NK-92 (cell line): Measurements from ENCODE around the gene KCNH6.

ENCODE experiments used
- DNase-seq: peaks from one replicate; lab custom pipeline; 2025; ENCODE audit not compliant: unreplicated experiment; lab: John Stamatoyannopoulos, UW

Gene KCNH6

GRCh38 chr17:63506627-63507026 is 16.5 kb upstream of the KCNH6 start:
- no peak for DNase-seq

DNA sequence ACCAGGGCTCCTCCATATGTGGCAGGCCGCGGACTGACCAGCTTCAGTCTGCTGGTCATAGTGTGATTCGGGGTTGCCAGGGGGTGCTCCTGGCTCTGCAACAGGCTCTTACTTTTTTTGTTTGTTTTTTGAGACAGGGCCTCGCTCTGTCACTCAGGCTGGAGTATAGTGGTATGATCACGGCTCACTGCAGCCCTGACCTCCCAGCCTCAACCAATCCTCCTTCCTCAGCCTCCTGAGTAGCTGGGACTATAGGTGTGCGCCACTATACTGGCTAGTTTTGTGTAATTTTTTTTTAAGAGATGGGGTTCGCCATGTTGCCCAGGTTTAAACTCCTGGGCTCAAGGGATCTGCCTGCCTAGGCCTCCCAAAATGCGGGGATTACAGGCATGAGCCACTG is 11.8 kb upstream of the KCNH6 start:
- no peak for DNase-seq

- no peak for DNase-seq
Measured at GRCh38 chr17:63512388-63512787, 10.8 kb upstream of the KCNH6 start.

DNA sequence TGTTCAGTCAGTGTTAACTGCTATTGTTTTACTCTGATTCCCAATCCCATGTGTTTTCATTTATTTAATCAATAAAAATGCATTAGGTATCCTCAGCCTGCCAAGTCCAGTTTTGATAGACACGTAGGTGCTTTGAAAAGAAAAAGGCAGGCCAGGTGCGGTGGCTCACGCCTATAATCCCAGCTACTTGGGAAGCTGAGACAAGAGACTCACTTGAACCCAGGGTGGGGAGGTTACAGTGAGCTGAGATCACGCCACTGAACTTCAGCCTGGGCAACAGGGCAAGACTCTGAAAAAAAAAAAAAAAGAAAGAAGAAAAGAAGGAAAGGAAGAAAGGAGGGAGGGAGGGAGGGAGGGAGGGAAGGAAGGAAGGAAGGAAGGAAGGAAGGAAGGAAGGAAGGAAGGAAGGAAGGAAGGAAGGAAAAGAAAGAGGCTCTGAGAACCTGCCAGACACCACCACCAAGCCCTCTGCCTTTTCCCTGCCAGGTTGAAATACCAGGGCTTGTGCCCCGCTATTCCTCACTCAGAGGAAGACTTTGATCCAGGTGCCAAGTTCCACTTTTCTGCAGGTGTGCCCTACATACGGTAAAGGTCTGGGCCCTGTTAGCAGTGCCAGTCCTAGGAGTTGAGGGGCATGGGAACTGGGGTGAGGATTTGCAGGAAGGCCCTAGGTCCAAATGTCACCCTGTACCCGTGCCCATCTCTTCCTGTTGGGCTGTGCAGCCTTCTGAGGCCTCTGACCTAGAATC is 10.1 kb upstream of the KCNH6 start:
- DNase-seq: no peak

- DNase-seq: no peak
Measured at GRCh38 chr17:63514477-63514876, 8.7 kb upstream of the KCNH6 start.

DNA sequence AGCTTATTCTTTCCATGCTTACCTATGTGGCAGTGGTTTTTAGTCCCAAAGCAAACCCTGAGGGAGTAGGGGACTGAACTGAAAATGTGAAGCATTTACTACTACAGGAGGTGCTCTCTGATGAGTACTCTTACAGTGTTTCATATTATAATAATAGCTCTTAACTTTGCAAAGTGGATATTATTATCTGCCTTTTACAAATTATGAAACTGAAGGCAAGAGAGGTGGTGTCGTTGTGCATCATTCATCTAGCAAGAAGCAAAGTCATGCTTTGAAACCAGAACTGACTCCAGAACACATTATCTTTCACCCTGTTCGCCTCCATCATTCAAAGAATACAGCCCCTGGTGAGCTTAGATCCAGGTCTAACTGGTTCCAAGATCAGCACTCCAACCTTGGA is 8.2 kb upstream of the KCNH6 start:
- DNase-seq: no peak

DNA sequence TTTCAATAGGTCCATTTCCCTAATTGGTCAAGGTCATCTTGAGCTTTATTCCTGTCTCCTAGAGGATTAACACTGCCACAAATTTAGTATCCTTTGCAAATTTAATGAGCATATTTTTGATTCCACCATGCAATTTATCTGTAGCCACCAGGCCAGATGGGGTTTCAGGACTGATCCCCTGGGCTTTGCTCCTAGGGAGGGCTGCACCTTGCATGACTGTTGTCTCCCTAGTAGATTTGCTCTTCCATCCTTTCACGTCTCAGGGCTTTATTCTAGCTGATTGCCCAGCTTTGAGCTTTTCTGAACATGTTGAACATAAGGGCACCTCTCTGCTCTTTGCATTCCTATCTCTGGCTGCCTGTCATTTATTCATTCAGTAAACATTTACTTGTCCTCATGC is 7.7 kb upstream of the KCNH6 start:
- DNase-seq: no peak

DNA sequence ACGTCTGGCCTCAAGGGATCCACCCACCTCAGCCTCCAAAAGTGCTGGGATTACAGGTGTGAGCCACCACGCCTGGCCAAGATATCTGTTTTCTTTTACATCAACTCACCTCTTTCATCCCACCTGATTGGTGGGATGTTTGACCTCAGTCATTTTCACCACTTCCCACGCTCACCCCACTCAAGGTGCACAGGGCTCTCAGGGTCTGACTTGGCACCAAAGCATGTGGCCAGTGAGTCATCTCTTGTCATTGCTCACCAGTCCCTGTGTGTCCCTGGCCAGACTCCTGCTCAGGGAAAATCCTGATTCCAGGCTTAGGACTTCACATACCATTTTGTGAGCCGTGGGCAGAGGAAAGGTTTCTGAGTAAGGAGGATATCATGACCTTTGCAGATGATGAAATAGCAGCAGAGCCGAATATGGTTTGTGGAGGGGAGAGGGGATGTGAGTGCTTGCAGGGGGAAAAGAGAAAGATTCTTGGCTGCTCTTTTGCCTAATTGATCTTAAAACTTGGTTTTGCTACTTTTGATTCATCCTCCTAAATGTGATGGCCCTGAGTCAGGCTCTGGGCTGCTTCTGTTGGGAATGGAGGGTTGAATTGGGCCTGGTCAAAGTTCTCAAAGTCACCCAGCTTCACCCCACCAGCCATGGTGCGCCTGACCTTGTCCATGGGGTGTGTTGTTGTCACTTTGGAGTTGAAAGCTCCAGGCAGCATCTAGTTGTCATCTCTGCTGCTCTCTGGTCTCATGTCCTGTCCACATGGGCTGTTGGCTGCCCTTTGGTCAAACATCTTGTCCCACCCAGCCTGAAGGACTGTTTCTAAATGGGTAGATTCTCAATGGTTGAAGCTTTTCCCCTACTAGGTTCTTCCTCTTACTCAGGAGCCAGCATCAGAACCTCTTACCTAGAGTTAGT is 6.0 kb upstream of the KCNH6 start:
- no peak for DNase-seq

DNA sequence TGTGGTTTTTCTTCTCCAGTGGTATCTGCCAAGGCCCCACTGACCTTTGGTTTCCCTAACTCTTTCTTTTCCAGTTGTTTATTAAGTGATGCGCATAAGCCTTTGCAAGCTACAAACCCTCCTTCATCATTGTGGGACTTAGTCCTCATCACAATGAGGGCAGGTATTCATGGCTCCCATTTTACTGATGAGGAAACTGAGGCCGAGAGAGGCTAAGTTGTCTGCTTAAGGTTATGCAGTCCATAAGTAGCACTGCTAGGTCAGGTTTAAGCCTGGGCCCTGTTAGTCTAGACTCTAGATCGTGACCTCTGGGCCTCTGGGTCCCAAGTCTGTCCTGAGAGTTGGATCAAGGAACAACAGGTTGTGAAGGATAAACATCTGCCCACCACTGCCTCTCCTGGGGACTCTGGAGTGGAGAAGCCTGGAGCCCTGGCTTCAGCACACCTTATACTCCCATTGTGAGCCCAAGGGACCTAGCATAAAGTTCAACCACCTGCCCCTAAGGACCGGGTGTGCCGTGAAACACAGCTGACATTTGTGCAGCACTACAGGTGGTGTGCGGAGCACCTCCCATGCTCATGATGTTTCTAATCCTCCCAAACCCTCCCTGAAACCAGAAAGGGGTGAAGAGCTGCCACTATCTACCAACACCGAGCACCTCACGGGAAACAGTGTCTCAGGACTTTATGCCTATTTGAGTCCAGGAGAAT is 5.2 kb upstream of the KCNH6 start:
- no peak for DNase-seq

- DNase-seq: no peak
Measured at GRCh38 chr17:63519116-63519881, 3.9 kb upstream of the KCNH6 start.

- DNase-seq: no peak
Measured at GRCh38 chr17:63519972-63520882, 2.9 kb upstream of the KCNH6 start.

GRCh38 chr17:63524051-63524450 is 893 bp downstream of the KCNH6 start:
- no peak for DNase-seq

DNA sequence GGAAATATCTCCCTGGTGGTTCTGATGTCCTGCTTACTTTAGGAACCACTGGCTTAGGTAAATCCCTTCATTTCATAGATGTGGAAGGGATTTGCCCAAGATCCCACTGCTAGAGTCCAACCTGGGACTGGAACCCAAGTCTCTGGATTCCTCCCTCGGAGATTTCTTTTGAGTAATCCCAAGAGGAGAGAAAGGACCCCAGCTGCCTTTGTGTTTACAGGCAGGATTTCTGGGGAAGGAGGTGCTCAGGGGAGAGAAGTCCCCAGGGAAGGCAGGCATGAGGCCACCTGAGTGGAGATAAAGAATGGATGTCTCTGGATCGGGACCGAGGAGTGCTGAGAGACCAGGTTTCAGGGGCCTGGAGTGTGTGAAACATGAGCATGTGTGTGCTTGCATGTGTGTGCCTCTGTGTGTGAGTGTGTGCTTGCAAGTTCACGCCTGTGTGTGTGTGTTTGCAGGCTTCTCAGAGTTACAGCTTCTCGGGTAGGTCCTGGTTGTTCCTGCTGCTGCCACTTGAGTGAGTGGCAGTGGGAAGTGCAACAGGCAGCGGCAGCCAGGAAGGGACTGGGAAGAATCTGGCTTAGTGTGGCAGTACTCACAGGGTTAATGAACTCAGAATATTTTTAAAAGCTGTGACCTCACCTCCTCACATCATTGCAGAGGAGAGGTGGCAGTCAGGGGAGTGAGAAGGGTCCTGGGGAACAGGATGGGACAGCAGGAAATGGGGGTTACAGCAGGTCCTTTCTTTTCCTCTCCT is 2.2 kb downstream of the KCNH6 start:
- DNase-seq: no peak

DNA sequence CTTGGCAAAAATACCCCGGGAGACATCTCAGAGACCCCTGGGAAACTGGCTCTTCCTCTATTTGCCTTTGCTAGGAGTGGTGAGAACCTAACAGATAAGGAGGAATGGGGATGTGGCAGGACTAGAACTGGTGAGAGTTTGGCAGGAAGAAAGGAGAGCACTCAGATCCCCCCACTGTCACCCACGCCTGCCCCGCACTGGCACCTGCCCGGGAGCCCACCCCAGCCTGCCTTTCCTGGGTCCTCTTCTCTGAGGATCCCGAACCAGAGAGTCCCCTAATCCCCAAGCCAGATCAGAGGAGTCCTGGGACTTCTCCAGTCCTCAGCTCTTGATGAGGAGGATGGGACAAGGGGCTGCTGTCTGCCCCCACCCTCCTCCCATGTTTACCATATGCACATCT is 3.7 kb downstream of the KCNH6 start:
- no peak for DNase-seq

DNA sequence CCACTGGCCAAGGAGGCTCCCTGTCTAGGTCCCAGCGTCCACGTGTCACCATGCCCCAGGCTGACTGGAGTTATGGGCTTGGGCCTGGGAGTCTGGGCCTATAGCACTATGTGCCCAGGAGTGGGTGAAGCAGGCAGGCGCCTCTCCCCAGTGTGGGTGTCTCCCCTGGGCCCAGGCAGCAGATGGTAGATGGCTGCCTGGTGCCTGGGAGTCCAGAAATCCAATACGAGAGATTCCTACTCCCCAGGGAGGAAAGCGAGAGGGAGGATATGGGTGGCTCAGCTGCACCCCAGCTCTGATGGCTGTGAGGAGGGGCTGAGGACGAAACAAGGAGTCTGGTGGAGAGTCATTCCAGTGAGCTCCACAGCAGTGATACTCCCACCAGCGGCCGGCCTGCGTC is 5.0 kb downstream of the KCNH6 start:
- no peak for DNase-seq

DNA sequence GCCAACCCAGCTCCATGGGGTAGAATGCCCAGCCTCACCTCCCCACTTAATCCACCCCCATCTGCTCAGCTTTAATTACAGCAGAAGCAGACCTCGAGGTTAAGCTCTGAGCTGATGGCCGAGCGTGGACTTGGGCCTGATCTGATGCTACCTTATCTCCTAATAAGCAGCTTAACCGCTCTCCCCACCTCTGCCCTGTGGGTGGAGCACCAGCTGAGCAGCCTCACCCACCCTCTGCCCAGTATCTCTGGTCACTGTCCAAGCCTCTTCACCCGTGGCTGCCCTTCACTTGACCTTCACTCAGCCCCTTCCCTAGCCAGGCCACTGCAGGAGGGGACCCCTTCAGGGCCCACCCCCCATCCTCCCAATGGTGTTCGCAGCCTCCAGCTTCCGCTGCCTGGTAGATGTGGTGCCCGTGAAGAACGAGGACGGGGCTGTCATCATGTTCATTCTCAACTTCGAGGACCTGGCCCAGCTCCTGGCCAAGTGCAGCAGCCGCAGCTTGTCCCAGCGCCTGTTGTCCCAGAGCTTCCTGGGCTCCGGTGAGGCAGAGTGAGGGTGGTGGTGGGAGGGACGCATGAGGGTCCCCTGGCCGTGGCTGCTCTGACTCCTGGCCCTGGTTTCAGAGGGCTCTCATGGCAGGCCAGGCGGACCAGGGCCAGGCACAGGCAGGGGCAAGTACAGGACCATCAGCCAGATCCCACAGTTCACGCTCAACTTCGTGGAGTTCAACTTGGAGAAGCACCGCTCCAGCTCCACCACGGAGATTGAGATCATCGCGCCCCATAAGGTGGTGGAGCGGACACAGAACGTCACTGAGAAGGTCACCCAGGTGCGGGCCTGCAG is 6.8 kb downstream of the KCNH6 start:
- no peak for DNase-seq

DNA sequence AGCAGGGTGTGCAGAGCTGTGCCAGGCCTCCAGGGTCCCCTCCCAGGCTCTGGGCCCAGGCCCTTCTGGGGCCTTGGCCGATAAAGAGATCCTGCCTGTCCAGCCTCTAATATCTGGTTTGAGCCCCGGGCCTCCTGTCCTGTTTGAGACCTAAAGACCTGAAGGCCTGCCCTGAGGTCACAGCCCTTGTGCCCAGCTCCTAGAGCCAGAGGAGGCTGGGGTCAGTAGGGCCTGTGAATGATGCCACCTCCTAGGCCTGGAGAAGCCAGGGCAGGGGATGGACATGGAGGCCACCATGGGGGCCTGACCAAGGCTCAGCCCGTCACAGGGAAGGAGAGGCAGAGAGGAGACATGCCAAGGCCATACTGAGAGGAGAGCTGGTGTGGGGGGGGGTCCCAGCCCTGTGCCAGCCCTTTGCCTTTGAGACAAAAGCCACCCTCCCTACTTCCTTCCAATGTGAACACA is 7.4 kb downstream of the KCNH6 start:
- DNase-seq: no peak
